HFFc6 (cell line): ENCODE measurements around the gene TEDC1. TPM values are rescaled to one million over a fixed set of nuclear protein-coding genes. Genes with fewer than 3 reads are reported as not detected.

Experiments used
- DNase-seq: peaks from one replicate; pipeline ENCODE4 v3.0.0-alpha.2; 2018
- H3K27ac Mint-ChIP-seq: 2 replicates; pipeline ENCODE4 v1.8.0; 2020; ENCODE audit warnings: mild to moderate bottlenecking, mixed read lengths
- H3K27me3 Mint-ChIP-seq: 2 replicates; pipeline ENCODE4 v1.8.0; 2021; ENCODE audit warnings: mild to moderate bottlenecking, moderate library complexity, mixed read lengths; ENCODE audit not compliant: insufficient read depth
- H3K36me3 Mint-ChIP-seq: 2 replicates; pipeline ENCODE4 v1.8.0; 2021; ENCODE audit warnings: low read depth, mixed read lengths
- H3K4me1 Mint-ChIP-seq: 2 replicates; pipeline ENCODE4 v1.8.0; 2020; ENCODE audit warnings: low read depth, mixed read lengths
- H3K4me3 Mint-ChIP-seq: 2 replicates; pipeline ENCODE4 v1.8.0; 2020; ENCODE audit warnings: mild to moderate bottlenecking, moderate library complexity, mixed read lengths
- H3K9me3 Mint-ChIP-seq: 2 replicates; pipeline ENCODE4 v1.8.0; 2020; ENCODE audit warnings: mild to moderate bottlenecking, mixed read lengths
- CTCF ChIP-seq: fragments of 200-600 bp; sonication (generic); IDR thresholded peaks from 2 replicates; pipeline ENCODE4 v1.5.0; 2021; ENCODE audit warnings: antibody characterized with exemption, mild to moderate bottlenecking
- total RNA-seq, 6 experiments: library from RNA; stranded (reverse); fragmentation: NEBNext Ultra II Directional; extraction: Animal tissue kit (Norgen Biotek cat#: 25700); gene quantifications; 2 replicates in 1 of 6; 3 replicates in 5 of 6; pipeline ENCODE4 v1.2.3, GENCODE V29; 2021

The TEDC1 gene
- total RNA-seq, 6 experiments from 2014 or later = 9.1 to 12.9 (median 12.7) TPM

GRCh38 chr14:105483300-105484068 is 7.6 kb upstream of the TEDC1 start:
- peaks cover 24% of the 10 kb centered on the region for H3K4me1 Mint-ChIP-seq
- no peak for TF ChIP-seq CTCF
- H3K36me3 Mint-ChIP-seq = no peaks in the 10 kb centered on the region
- H3K9me3 Mint-ChIP-seq = no peaks in the 10 kb centered on the region
- no peak overlapping the region for H3K4me3 Mint-ChIP-seq
- H3K27ac Mint-ChIP-seq = peak overlapping the region; percentile 100
- H3K27me3 Mint-ChIP-seq = peaks cover 14% of the 10 kb centered on the region
- no peak for DNase-seq

GRCh38 chr14:105484069-105484996 is 6.7 kb upstream of the TEDC1 start:
- no peak for TF ChIP-seq CTCF
- H3K27me3 Mint-ChIP-seq = peaks cover 14% of the 10 kb centered on the region
- peak overlapping the region; percentile 58 for H3K27ac Mint-ChIP-seq
- peak; percentile 4 for DNase-seq
- H3K36me3 Mint-ChIP-seq = no peaks in the 10 kb centered on the region
- H3K4me1 Mint-ChIP-seq = peaks cover 25% of the 10 kb centered on the region
- no peaks in the 10 kb centered on the region for H3K9me3 Mint-ChIP-seq
- no peak overlapping the region for H3K4me3 Mint-ChIP-seq

GRCh38 chr14:105484997-105485393 is 6.1 kb upstream of the TEDC1 start:
- H3K4me3 Mint-ChIP-seq = no peak overlapping the region
- no peak for TF ChIP-seq CTCF
- H3K27ac Mint-ChIP-seq = no peak overlapping the region; the same call in 1 of the 2 replicates
- H3K36me3 Mint-ChIP-seq = no peaks in the 10 kb centered on the region
- peaks cover 11% of the 10 kb centered on the region for H3K27me3 Mint-ChIP-seq
- DNase-seq = no peak
- peaks cover 30% of the 10 kb centered on the region for H3K4me1 Mint-ChIP-seq
- H3K9me3 Mint-ChIP-seq = no peaks in the 10 kb centered on the region

GRCh38 chr14:105485739-105486162 is 5.3 kb upstream of the TEDC1 start:
- H3K9me3 Mint-ChIP-seq = no peaks in the 10 kb centered on the region
- peak; percentile 16; the same call in 1 of the 2 replicates for TF ChIP-seq CTCF
- H3K36me3 Mint-ChIP-seq = no peaks in the 10 kb centered on the region
- H3K4me1 Mint-ChIP-seq = peaks cover 30% of the 10 kb centered on the region
- DNase-seq = no peak
- H3K27ac Mint-ChIP-seq = no peak overlapping the region; the same call in 1 of the 2 replicates
- peaks cover 11% of the 10 kb centered on the region for H3K27me3 Mint-ChIP-seq
- no peak overlapping the region for H3K4me3 Mint-ChIP-seq

GRCh38 chr14:105486163-105486973 is 4.7 kb upstream of the TEDC1 start, which contains the start of gene CRIP1:
Gene CRIP1, plus strand, starts transcription at chr14:105486886. Its CDS starts 374 bp downstream, at chr14:105487260.
- no peak within 1 kb of the TSS; the same call in none of the 2 replicates for H3K27ac Mint-ChIP-seq
- H3K4me1 Mint-ChIP-seq = peaks cover 23% of the 10 kb centered on the region
- TF ChIP-seq CTCF = no peak
- H3K4me3 Mint-ChIP-seq = peak within 1 kb of the TSS; percentile 30; the same call in 1 of the 2 replicates
- no peaks in the 10 kb centered on the region for H3K36me3 Mint-ChIP-seq
- peaks cover 10% of the 10 kb centered on the region for H3K27me3 Mint-ChIP-seq
- no peak for DNase-seq
- no peaks in the 10 kb centered on the region for H3K9me3 Mint-ChIP-seq
